ENCODE results near the gene CCDC142.
"Not testable (repeated sequence)": the region's sequence is repeated elsewhere in the genome, so short reads cannot be mapped to it uniquely, and the experiment has no call there.

Gene CCDC142

DNA sequence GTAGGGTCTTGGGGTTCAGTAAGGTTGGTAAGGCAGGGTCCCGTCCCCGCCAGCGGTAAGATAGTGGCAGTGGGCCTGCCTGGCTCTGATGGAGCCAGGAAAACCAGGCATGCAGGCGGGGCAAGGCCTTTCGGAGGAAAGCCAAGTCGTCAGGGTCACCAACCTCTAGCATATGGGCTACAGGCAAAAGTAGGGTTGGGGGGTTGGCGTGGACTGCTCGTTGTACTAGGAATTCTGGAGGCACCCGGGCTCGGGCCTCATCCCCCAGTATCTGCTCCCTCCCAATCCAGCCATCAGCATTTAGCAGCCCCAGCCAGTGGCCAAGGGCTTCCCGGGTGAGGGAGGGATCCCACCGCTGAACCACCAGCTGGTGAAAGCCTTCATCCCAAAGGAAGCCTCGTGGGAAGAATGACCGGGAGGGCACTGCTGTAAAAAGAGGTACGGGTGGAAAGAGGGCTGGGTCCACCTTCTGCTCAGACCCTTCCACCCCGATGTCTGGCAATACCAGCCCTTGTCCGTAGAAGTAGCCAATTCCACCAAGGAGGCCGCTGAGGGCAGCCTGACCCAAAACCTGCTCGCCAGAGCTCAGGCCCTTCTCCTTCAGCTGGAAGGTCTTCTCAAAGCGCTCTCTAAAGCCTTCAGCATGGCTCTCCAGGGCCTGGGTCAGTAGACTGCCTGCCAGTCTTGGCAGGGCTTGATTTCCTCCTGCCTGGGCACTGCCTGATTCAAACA, 20.6 kb downstream of the CCDC142 start:
- DNase-seq: no peak

DNA sequence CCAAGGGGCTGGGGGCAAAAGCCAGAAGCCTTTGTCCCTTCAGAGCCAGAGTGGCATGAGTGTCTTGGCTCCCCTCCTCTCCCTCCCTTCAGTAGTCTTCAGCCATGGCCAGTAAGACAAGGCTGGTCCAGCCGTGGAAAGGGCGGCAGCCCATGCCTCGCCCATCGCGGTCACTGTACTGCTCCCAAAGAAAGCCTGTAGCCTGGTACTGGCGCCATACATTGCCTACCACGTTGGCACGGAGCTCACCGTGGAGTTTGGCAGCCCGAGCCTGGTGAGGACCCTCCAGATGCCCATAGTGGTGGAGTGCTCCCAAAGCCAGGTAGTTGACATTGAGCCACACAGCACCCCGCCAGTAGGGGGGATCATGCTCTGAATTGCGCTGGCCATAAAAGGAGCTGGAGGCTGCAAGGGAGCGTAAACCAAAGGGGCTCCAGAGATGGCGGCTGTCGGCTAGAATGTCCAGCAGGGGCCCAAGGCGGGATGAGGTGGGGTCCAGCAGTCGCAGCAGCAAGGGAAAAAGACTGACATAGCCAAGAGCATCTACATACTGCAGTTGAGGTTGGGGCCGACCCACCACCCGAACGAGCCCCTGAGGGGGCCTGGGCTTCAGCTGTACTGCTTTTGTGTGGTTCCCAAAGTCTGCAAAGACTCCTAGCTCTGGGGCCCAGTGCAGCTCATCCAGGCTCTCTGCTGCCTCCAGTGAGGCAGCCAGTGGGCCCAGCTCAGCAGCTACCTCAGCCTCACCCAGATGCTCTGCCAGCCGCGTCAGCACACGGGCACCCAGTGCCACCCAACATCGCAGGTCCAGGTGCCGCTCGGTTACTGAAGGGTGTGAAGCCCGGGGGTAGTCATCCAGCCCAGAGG, 21.4 kb downstream of the CCDC142 start:
- DNase-seq: no peak

DNA sequence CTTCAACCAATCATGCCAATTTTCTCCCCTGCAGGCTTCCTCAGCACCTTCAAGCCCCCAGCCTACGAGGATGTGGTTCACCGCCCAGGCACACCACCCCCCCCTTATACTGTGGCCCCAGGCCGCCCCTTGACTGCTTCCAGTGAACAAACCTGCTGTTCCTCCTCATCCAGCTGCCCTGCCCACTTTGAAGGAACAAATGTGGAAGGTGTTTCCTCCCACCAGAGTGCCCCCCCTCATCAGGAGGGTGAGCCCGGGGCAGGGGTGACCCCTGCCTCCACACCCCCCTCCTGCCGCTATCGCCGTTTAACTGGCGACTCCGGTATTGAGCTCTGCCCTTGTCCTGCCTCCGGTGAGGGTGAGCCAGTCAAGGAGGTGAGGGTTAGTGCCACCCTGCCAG, 22.6 kb downstream of the CCDC142 start:
- not testable (repeated sequence) for DNase-seq

DNA sequence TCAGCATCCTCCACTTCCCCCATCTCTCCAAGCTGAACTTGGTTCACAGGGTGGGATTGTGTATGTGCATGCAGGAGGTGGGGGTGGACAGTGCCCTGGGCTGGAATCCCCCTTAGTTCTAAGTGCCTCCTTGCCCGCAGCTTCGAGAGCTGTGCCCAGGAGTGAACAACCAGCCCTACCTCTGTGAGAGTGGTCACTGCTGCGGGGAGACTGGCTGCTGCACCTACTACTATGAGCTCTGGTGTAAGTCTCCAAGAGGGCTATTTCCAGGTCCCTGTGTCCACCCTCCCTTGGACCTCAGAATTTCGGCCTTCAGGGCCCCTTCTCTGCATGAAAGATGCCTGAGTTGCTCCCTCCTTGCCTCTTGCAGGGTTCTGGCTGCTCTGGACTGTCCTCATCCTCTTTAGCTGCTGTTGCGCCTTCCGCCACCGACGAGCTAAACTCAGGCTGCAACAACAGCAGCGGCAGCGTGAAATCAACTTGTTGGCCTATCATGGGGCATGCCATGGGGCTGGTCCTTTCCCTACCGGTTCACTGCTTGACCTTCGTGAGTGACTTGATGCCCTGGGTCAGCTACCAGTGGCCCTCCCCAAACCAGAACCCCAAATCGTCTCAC, 23.2 kb downstream of the CCDC142 start:
- DNase-seq: not testable (repeated sequence)

DNA sequence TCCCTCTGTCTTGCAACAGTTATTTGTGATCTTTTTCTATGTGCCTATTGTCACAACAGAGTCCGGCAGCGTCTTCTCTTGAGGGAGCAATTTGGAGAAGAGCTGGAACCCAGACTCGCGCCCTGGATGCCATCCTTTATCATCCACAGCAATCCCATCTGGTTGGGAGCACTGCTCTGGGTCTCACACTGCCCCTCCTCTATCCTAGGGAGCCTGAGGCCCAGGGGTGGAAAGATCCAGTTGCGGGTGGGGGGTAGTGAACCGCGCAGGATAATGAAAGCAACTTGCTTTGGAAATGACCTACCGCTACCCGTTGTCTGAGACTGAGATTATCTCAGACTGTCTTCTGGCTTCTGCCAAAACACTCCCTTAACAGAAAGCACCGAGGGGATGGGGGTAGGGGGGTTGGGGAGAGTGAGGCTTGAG, 23.8 kb downstream of the CCDC142 start:
- no peak for DNase-seq

DNA sequence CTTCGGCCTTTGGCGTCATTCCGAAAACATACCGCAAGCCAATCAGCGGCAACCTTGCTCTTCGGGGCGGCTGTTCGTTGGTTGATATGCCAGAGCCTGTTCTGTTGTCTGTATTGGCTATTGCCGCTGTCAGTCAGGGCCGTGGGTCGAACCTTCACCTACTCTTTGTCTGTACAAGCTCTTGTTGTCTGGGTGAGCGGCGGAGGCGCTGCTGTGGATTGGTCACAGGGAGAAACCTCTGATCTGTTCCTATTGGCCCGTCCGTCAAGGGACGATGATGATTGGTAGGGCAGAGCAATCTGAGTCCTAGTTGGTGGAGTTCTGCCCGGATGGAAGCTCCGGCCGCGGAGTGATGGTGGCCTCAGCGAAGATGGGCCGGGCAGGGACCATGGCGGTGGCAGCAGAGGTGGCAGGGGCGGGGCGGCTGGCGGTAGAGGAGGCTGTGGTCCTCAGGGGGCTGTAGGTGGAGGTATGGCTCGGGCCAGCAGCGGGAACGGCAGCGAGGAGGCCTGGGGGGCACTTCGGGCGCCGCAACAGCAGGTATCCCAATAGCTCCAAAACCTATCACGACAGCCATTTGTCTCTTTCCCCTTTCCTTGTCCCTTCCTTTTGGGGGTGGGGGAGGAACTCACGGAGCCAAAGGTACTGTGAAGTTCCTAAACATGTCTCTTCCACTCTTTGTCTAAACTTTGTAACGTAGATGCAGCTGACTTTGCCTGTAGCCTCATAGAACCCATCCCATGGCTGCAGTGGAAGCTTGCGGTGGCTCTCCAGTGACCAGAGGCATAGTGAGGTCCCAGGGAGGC, 24.5 kb downstream of the CCDC142 start, which contains the start of gene WBP1:
TSS of gene WBP1 (plus strand) at position 307 of the 806 bp plus-strand sequence. CDS start at position 472, 165 bp downstream.
- peak; percentile 100 for DNase-seq

DNA sequence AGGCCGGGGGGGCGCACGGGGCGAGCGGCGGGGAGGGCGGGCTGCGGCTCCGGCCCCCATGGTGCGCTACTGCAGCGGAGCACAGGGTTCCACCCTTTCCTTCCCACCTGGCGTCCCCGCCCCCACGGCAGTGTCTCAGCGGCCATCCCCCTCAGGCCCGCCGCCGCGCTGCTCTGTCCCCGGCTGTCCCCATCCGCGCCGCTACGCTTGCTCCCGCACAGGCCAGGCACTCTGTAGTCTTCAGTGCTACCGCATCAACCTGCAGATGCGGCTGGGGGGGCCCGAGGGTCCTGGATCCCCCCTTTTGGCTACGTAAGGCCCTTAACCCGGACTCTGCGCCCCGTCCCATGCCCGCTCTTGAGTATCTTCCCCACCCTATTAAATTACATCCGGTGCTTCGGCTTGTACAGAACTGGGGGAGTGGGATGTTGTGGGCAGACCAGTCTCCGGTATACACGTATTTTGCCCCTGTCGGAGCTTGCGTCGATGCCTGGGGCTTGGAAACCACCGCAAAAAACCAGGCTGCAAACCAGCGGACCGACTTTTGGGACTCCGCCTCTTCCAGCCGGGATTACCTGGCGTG, 25.2 kb downstream of the CCDC142 start:
- peak in 1 of 2 donors; percentile 32 for DNase-seq

DNA sequence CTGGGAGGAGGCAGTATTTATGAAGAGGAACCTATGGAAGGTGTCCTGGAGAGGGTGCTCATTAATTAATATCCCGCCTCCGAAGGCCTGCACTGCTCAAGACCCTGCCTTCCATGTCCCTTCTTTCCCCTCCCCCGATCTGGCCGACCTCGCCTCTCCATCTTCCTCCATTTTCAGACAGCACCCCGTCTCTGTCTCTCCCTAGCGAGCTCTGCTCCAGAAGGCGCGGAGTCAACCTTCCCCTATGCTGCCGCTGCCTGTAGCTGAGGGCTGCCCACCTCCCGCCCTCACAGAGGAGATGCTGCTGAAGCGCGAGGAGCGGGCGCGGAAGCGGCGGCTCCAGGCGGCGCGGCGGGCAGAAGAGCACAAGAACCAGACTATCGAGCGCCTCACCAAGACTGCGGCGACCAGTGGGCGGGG, 25.7 kb downstream of the CCDC142 start:
- DNase-seq: no peak

DNA sequence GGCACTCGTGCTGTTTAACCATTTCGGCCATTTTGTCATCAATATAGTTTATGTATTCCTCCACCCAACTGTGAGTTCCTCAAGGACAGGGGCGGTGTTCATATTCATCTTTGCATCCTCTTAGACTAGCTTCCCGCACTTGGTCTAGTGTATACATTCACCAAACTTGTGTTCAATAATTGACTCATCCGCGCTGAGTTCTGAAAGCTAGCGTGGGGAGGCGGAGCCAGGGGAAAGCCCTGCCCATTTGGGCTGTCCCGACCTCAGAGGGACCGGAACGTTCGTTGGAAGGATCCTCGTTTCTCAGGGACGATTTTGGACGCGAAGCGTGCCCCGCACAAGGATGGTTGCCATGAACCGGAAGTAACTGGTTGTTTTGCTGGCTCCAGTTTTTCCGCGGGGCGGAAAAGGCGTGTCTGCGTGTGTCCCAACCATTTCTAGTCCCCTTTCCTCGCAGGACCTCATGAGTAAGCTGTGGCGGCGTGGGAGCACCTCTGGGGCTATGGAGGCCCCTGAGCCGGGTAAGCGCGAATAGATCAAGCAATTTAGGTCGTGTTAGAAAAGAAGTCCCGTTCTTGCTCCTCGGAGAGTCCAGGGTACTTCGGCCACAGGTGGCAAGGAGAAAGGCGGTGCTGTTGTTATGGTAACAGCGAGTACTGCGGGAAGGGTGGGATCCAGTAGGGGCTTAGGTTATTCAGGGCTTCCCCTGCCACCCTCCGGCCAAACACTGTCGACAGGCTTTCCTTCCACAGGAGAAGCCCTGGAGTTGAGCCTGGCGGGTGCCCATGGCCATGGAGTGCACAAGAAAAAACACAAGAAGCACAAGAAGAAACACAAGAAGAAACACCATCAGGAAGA, 27.9 kb downstream of the CCDC142 start, which contains the start of gene INO80B:
TSS of gene INO80B (plus strand) at position 434 of the 858 bp plus-strand sequence. CDS start at position 464, 30 bp downstream.
- DNase-seq: peak; percentile 98 to 99

DNA sequence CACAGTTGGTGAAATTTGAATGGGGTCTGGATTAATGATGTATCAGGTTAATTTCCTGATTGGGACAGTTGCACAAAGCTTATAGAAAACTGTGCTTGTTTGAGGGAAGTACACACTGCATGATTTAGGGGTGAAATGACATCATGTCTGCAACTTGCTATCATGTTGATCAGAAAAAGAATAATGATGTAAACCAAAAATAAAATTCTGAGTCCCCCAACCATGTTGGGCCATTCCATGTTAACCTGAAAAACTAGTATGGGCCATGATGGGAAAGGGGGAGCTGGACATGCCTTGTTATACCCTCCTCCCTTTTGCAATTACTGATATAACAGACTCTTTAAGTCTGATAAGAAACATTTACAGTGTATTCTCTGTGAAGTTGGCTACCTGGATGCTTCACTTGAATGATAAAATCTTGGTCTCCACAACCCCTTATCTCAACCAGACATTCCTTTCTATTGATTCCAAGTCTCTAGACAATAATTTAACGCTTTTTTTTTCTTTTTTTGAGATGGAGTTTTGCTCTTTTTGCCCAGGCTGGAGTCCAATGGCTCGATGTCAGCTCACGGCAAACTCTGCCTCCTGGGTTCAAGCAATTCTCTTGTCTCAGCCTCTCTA, 32.1 kb downstream of the CCDC142 start:
- DNase-seq: no peak

DNA sequence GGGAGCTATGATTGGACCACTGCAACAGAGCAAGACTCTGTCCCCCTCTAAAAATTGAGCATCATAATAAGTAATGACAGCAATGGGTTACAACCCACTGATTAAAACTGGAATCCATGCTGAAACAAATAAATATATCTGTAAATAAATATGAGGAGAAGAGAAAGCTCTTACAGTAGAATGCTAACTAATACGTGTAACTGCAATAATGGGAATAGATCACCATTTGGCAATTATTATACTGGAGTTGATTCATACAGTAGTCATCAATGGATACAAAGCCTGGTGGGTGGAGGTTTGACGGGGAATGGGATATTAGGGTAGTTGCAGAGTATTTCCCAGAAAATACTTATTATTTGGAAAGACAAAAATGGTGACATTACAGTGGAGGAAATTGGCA, 34.0 kb downstream of the CCDC142 start:
- no peak for DNase-seq

DNA sequence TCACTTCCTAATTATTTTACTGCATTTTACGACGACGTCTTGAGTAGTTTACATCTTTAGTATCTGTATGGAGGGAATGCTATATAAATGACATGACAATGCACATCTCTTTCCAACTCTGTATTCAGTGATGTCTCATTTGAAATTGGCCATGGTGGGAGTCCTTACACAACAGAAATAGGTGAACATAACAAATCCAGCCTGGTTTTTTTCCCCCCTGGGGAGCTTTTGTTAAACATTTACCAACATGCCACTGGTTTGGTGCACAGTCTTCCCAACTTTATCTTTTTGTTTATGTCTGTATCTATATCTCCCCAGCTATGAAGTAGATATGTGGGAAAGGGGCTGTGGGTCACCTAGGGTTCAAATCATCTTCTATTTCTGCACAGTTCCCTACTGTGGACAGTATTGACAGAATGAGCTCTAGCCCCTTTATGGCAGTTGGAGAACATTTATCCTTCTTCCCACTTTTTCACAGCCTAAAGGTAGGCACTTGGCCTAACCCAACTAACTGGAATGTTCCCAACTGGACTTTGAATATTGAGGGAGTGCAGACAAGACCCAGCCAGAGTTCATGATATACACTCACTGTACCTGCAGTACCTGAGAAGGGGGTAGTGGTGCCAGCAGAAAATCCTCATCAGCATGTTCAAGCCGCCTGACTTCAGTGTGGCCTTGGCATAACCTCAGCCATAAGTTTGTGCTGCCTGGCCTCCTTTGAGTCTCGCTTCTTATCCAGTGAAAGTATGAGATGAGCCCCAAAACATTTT, 35.4 kb downstream of the CCDC142 start:
- no peak for DNase-seq

DNA sequence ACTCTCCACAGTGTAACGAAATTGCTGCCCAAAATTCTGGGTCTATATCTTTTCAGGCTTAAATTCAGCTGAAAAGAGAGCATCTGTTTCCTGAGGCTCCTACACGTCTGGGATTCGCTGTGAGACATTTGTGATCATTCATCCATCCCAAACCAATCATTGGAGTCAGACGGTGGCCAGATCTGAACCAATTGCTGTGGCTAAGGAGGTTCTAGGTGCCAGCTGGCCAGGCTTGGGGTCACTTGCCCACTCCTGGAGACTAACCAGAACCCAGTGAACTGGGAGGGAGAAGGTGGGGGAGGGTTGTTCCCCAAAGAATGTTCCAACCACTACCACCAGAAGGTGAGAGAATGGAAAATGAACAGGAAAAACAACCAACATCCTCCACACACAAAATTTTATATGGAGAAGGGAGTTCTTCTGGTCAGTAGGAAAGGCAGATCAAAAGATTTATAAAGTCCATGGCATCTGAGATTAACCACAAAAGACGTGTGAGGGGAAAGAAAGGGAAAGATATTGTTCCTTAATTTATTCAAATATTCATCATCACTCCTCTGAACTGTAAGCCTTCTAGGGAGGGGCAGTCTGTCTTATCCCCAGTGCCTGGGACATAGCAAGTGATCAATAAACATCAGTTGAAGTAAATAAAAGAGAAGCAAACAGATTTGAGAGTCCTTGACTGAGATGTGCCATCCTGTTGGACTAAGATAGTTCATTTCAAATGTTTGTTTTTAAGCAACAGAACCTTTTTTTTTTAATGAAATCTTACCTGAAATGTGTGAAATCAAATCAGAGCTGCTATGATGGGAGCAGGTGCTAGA, 38.1 kb downstream of the CCDC142 start:
- no peak for DNase-seq

DNA sequence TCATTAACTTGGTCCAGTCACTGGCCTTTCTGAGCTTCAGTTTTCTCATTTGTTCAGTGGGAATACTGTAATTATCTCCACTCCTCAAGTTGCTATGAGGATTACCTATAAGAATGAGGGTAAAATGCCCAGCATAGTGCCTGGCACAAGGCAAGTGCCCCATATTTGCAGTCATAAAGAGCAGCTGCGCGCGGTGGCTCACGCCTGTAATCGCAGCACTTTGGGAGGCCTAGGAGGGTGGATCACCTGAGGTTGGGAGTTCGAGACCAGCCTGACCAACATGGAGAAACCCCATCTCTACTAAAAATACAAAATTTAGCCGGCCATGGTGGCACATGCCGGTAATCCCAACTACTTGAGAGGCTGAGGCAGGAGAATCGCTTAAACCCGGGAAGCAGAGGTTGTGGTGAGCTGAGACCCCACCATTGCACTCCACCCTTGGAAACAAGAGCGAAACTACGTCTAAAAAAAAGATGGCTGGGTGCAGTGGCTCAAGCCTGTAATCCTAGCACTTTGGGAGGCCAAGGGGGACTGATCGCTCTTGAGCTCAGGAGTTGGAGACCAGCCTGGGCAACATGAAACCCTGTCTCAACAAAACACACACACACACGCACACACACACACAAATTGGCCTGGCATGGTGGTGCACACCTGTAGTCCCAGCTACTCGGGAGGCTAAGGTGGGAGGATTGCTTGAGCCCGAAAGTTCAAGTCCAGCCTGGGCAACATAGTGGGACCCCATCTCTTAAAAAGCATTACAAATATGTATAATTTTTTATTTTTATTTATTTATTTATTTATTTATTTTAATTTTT, 40.1 kb downstream of the CCDC142 start:
- DNase-seq: not testable (repeated sequence)

DNA sequence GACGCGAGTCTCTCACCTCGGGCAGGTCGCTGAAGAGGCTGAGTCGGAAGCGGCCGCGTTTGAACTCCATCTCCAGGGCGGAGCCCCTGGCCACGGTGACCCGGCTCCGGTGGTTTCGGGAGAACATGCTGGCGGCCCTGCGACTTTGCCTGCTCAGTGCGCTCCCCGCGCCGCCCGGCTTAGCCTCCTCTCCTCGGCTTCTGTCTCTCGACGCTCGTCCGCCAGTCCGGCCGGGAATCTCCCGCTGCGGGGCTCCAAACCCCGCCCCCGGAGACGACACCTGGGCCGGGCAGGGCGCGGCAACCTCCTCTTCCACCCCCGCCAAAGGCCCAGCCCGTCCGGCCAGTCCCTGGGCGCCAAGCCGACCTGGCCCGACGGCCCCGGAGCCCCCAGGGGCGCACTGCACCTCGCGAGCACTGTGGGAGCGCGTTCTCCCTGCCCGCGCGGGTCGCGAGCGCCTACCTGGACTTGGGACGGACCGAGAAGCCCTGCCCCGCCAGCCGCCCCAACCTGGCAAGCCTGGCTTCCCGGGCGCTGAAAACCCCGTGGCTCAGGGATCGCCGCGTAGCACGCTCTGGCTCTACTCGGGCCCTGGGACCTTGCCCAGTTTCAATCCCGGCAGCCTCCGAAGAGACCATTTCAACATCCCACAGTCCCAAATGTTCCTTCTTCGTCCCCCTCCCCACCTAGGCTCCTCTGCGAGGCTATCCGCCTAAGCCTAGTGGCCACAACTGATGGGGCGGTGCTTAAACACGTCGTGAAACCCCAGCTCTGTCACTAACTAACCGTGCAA, 40.9 kb downstream of the CCDC142 start, which contains the start of gene RTKN:
TSS of gene RTKN (minus strand) at position 248 of the 793 bp plus-strand sequence. CDS start at position 127, 121 bp downstream.
- no peak for DNase-seq

DNA sequence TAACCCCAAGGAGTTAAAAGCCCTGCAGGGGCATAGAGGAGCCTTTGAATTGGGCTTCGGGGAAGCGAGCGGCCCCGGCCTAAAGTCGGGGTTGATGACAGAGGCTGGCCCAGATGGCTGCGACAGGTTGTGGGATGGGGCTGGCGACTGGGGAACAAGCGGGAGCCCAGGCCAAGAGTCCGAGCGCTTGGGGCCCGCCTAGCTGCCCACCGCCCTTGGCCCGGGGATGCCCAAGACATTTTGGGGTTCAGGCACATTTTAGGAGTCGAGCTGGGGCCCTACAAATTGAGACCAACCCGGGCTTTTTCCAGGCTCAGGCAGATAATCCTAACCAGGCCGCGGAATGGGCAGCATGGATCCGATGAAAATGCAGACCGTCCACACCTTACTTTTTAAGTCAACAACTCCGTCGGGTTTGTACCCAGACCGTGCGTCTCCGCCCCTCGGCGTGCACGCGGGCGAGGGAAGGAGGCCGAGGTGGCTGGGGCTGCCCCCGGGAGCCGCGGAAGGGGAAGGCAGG, 41.6 kb downstream of the CCDC142 start:
- DNase-seq: no peak

All from inflammatory macrophage treated with lipopolysaccharide for 1 hour (primary cell).